ENCODE measurements around the gene UACA.

UACA gene

GRCh38 chr15:70799667-70800450, 36.5 kb upstream of the UACA start:
- H3K4me3 ChIP-seq (ENCODE audit: low read depth, low read length), result no peak overlapping the region
- peak; percentile 99 for DNase-seq (ENCODE audit: low read depth)
- no peak for TF ChIP-seq CTCF (conservative IDR thresholded peaks at IDR 0.05; ENCODE audit: low read depth, low read length)

GRCh38 chr15:70797464-70797863, 34.1 kb upstream of the UACA start:
- H3K4me3 ChIP-seq (ENCODE audit: low read depth, low read length), result no peak overlapping the region
- DNase-seq (ENCODE audit: low read depth), result no peak
- no peak for TF ChIP-seq CTCF (conservative IDR thresholded peaks at IDR 0.05; ENCODE audit: low read depth, low read length)

- TF ChIP-seq CTCF (conservative IDR thresholded peaks at IDR 0.05; ENCODE audit: low read depth, low read length), result no peak
- no peak overlapping the region for H3K4me3 ChIP-seq (ENCODE audit: low read depth, low read length)
- no peak for DNase-seq (ENCODE audit: low read depth)
Observed at GRCh38 chr15:70796516-70797310, 33.4 kb upstream of the UACA start.

- DNase-seq (ENCODE audit: low read depth), result peak; percentile 96
- no peak for TF ChIP-seq CTCF (conservative IDR thresholded peaks at IDR 0.05; ENCODE audit: low read depth, low read length)
- H3K4me3 ChIP-seq (ENCODE audit: low read depth, low read length), result peak overlapping the region; percentile 29
Observed at GRCh38 chr15:70795311-70795665, 31.9 kb upstream of the UACA start.

GRCh38 chr15:70794596-70795310, 31.4 kb upstream of the UACA start:
- no peak for TF ChIP-seq CTCF (conservative IDR thresholded peaks at IDR 0.05; ENCODE audit: low read depth, low read length)
- H3K4me3 ChIP-seq (ENCODE audit: low read depth, low read length), result peak overlapping the region; percentile 29
- DNase-seq (ENCODE audit: low read depth), result peak; percentile 90

- peak; percentile 24 for DNase-seq (ENCODE audit: low read depth)
- peak; percentile 4 for TF ChIP-seq CTCF (conservative IDR thresholded peaks at IDR 0.05; ENCODE audit: low read depth, low read length)
- no peak overlapping the region for H3K4me3 ChIP-seq (ENCODE audit: low read depth, low read length)
Observed at GRCh38 chr15:70793694-70794093, 30.3 kb upstream of the UACA start.

Data from choroid plexus epithelial cell (primary cell).